ENCODE measurements around the gene CCDC63.

GRCh38 chr12:110825530-110825929 lies 21.3 kb upstream of the CCDC63 start:
- TF ChIP-seq CTCF (IDR thresholded peaks at IDR 0.05; ENCODE audit: insufficient read depth, low read length): no peak
- TF ChIP-seq POLR2AphosphoS5 (IDR thresholded peaks at IDR 0.05; ENCODE audit: low read depth): no peak
- TF ChIP-seq SPI1 (IDR thresholded peaks at IDR 0.05; ENCODE audit: borderline replicate concordance, low read depth): no peak
- no peak for TF ChIP-seq REST (IDR thresholded peaks at IDR 0.05; ENCODE audit: insufficient replicate concordance, low read depth)
- no peak for TF ChIP-seq GABPA (IDR thresholded peaks at IDR 0.05; ENCODE audit: low read depth)

All from HL-60 (cell line).